Esophagus squamous epithelium (tissue), 5 donors: ENCODE measurements around the gene CDKAL1. TPM values are rescaled to one million over a fixed set of nuclear protein-coding genes. Genes with fewer than 3 reads are reported as not detected.
"Not testable (repeated sequence)": the region's sequence is repeated elsewhere in the genome, so short reads cannot be mapped to it uniquely, and the experiment has no call there.

Source experiments
- DNase-seq: peaks from one replicate; lab custom pipeline; 2025; lab: John Stamatoyannopoulos, UW
- H3K27ac ChIP-seq, 4 donors: fragments of 200-600 bp; sonication (generic); one replicate each; pipeline ENCODE4 v1.5.1; 2016 to 2019; ENCODE audit warnings: mild to moderate bottlenecking in 1 of 4
- H3K27me3 ChIP-seq, 4 donors: fragments of 200-600 bp; sonication (generic); 1 replicate in 3 of 4; 2 replicates in 1 of 4; pipeline versions ENCODE4 v1.5.1 to v1.6.0; 2017 to 2021; ENCODE audit warnings: antibody characterized with exemption in 1 of 4
- H3K36me3 ChIP-seq, 3 donors: fragments of 200-600 bp; sonication (generic); one replicate each; pipeline ENCODE4 v1.5.1; 2016 to 2019
- H3K4me1 ChIP-seq, 3 donors: fragments of 200-600 bp; sonication (generic); one replicate each; pipeline ENCODE4 v1.5.1; 2017 to 2019
- H3K4me3 ChIP-seq, 4 donors: fragments of 200-600 bp; sonication (generic); 1 replicate in 3 of 4; 2 replicates in 1 of 4; pipeline ENCODE4 v1.5.1; 2016 to 2019; ENCODE audit warnings: mild to moderate bottlenecking in 2 of 4, moderate library complexity in 1 of 4
- H3K9me3 ChIP-seq, 3 donors: fragments of 200-600 bp; sonication (generic); one replicate each; pipeline ENCODE4 v1.5.1; 2016 to 2019
- CTCF ChIP-seq, 6 experiments: fragments of 450-650 bp in 4 of 6; fragments of 200-600 bp in 2 of 6; sonication (generic) in 2 of 6; IDR thresholded peaks; one replicate each; pipeline ENCODE4 v1.5.1; 2016 to 2019; ENCODE audit warnings: antibody characterized with exemption in 6 of 6, mild to moderate bottlenecking in 4 of 6, moderate library complexity in 4 of 6
- POLR2A ChIP-seq, 4 donors: fragments of 450-650 bp; IDR thresholded peaks; one replicate each; pipeline ENCODE4 v1.6.1; 2017; ENCODE audit warnings: antibody characterized with exemption in 4 of 4, mild to moderate bottlenecking in 4 of 4, moderate library complexity in 3 of 4
- WGBS, 2 donors: methylation state at CpG; one replicate each; pipeline ENCODE4 v1.1.5; 2018; 5-methylcytosine and 5-hydroxymethylcytosine counted together
- intact Hi-C: fragments of 100-400 bp; cut with DNase I; formaldehyde crosslinking; loops from one replicate; pipeline ENCODE4 v1.15.0; 2022
- total RNA-seq, 4 donors: library from RNA; depleted of rRNA; stranded (reverse); fragments of >200 nt; gene quantifications; one replicate each; pipeline ENCODE4 v1.1.0, GENCODE V29; 2016
- donor health status: DM: yes; HTN: yes; CAD: no.

The CDKAL1 gene
- total RNA-seq, 4 donors from 2014 or later: 6.5 to 13.0 (median 10.7) TPM

- TF ChIP-seq POLR2A (IDR thresholded peaks at IDR 0.05) (no peak), CTCF (IDR thresholded peaks at IDR 0.05) (no peak)
- intact Hi-C loops: no loop called here
Observed at GRCh38 chr6:20610636-20611370, 76.5 kb downstream of the CDKAL1 start.

GRCh38 chr6:20617537-20617936 lies 83.3 kb downstream of the CDKAL1 start:
- intact Hi-C loops, H3K9me3 ChIP-seq, H3K36me3 ChIP-seq, H3K27me3 ChIP-seq, H3K4me3 ChIP-seq, H3K4me1 ChIP-seq, H3K27ac ChIP-seq, DNase-seq: not testable (repeated sequence)
- whole genome bisulfite sequencing, 2 donors: 90 to 100% methylated on average over 3 of the region's 3 CpGs

More at GRCh38 chr6:20610636-20611370, 76.5 kb downstream of the CDKAL1 start:
- 77 to 91% methylated on average over 2 of the region's 2 CpGs for WGBS, 2 donors
- H3K27me3 ChIP-seq: no peaks in the 10 kb centered on the region
- H3K4me3 ChIP-seq: no peak overlapping the region
- DNase-seq: no peak
- H3K9me3 ChIP-seq: no peaks in the 10 kb centered on the region
- H3K27ac ChIP-seq: no peak overlapping the region
- no peaks in the 10 kb centered on the region for H3K4me1 ChIP-seq
- H3K36me3 ChIP-seq: no peaks in the 10 kb centered on the region

GRCh38 chr6:20620043-20620442 lies 85.8 kb downstream of the CDKAL1 start:
- Histone ChIP-seq H3K27me3 (no peaks in the 10 kb centered on the region), H3K4me1 (no peaks in the 10 kb centered on the region), H3K4me3 (no peak overlapping the region), H3K9me3 (no peaks in the 10 kb centered on the region), H3K36me3 (no peaks in the 10 kb centered on the region), H3K27ac (no peak overlapping the region)
- DNase-seq: no peak
- intact Hi-C loops: no loop called here
- WGBS, 2 donors: 73 to 91% methylated on average over 2 of the region's 2 CpGs
- no peak for TF ChIP-seq CTCF (IDR thresholded peaks at IDR 0.05)
- no peak for TF ChIP-seq POLR2A (IDR thresholded peaks at IDR 0.05)

GRCh38 chr6:20623761-20624160 lies 89.5 kb downstream of the CDKAL1 start:
- H3K27me3 ChIP-seq: no peaks in the 10 kb centered on the region
- H3K4me1 ChIP-seq: no peaks in the 10 kb centered on the region
- H3K4me3 ChIP-seq: no peak overlapping the region
- no peak for DNase-seq
- H3K27ac ChIP-seq: no peak overlapping the region
- H3K9me3 ChIP-seq: no peaks in the 10 kb centered on the region
- TF ChIP-seq CTCF (IDR thresholded peaks at IDR 0.05): no peak
- TF ChIP-seq POLR2A (IDR thresholded peaks at IDR 0.05): no peak
- no peaks in the 10 kb centered on the region for H3K36me3 ChIP-seq
- intact Hi-C loops: no loop called here

- no peak overlapping the region for H3K27ac ChIP-seq
- TF ChIP-seq CTCF (IDR thresholded peaks at IDR 0.05): no peak
- no peak for TF ChIP-seq POLR2A (IDR thresholded peaks at IDR 0.05)
- DNase-seq: no peak
- H3K4me3 ChIP-seq: no peak overlapping the region
- H3K27me3 ChIP-seq: no peaks in the 10 kb centered on the region
- H3K36me3 ChIP-seq: no peaks in the 10 kb centered on the region
- intact Hi-C loops: no loop called here
- H3K9me3 ChIP-seq: no peaks in the 10 kb centered on the region
- peaks cover 0 to 14% (median 7%) of the 10 kb centered on the region in 3 donors for H3K4me1 ChIP-seq
Observed at GRCh38 chr6:20626165-20626564, 91.9 kb downstream of the CDKAL1 start.
